ENCODE data around the gene ARIH2.

Gene ARIH2

GRCh38 chr3:49027634-49028033, 109.0 kb downstream of the ARIH2 start:
- peak overlapping the region; percentile 92 for H3K4me3 ChIP-seq (replicated peaks; ENCODE audit: low read depth, low read length)
- TF ChIP-seq CTCF (IDR thresholded peaks at IDR 0.05; ENCODE audit: low read depth, low read length, missing control alignments), result no peak
- no peak for DNase-seq (ENCODE audit: extremely low read depth, low read depth)

- H3K4me3 ChIP-seq (replicated peaks; ENCODE audit: low read depth, low read length), result peak overlapping the region; percentile 92
- no peak for DNase-seq (ENCODE audit: extremely low read depth, low read depth)
- TF ChIP-seq CTCF (IDR thresholded peaks at IDR 0.05; ENCODE audit: low read depth, low read length, missing control alignments), result no peak
These were observed 109.6 kb downstream of the ARIH2 start for GRCh38 chr3:49028298-49028672.

GRCh38 chr3:49028673-49029562, 110.3 kb downstream of the ARIH2 start, which contains the start of gene IMPDH2:
Gene IMPDH2 (minus strand): TSS chr3:49029398. CDS start chr3:49029350, 48 bp downstream.
- H3K4me3 ChIP-seq (replicated peaks; ENCODE audit: low read depth, low read length), result peak within 1 kb of the TSS; percentile 92
- TF ChIP-seq CTCF (IDR thresholded peaks at IDR 0.05; ENCODE audit: low read depth, low read length, missing control alignments), result no peak
- peak; percentile 71 for DNase-seq (ENCODE audit: extremely low read depth, low read depth)

- no peak for TF ChIP-seq CTCF (IDR thresholded peaks at IDR 0.05; ENCODE audit: low read depth, low read length, missing control alignments)
- peak overlapping the region; percentile 92 for H3K4me3 ChIP-seq (replicated peaks; ENCODE audit: low read depth, low read length)
These were observed 110.9 kb downstream of the ARIH2 start for GRCh38 chr3:49029563-49029884.

GRCh38 chr3:49030321-49030720, 111.7 kb downstream of the ARIH2 start:
- no peak for DNase-seq (ENCODE audit: extremely low read depth, low read depth)
- TF ChIP-seq CTCF (IDR thresholded peaks at IDR 0.05; ENCODE audit: low read depth, low read length, missing control alignments), result no peak

More at GRCh38 chr3:49029563-49029884, 110.9 kb downstream of the ARIH2 start:
- no peak for DNase-seq (ENCODE audit: extremely low read depth, low read depth)

GRCh38 chr3:49032646-49033304, 114.1 kb downstream of the ARIH2 start:
- no peak for DNase-seq (ENCODE audit: extremely low read depth, low read depth)
- no peak for TF ChIP-seq CTCF (IDR thresholded peaks at IDR 0.05; ENCODE audit: low read depth, low read length, missing control alignments)
- no peak overlapping the region for H3K4me3 ChIP-seq (replicated peaks; ENCODE audit: low read depth, low read length)

More at GRCh38 chr3:49030321-49030720, 111.7 kb downstream of the ARIH2 start:
- H3K4me3 ChIP-seq (replicated peaks; ENCODE audit: low read depth, low read length), result no peak overlapping the region

Data from HFF-Myc (cell line).